ENCODE results near the gene TAMALIN.

DNA sequence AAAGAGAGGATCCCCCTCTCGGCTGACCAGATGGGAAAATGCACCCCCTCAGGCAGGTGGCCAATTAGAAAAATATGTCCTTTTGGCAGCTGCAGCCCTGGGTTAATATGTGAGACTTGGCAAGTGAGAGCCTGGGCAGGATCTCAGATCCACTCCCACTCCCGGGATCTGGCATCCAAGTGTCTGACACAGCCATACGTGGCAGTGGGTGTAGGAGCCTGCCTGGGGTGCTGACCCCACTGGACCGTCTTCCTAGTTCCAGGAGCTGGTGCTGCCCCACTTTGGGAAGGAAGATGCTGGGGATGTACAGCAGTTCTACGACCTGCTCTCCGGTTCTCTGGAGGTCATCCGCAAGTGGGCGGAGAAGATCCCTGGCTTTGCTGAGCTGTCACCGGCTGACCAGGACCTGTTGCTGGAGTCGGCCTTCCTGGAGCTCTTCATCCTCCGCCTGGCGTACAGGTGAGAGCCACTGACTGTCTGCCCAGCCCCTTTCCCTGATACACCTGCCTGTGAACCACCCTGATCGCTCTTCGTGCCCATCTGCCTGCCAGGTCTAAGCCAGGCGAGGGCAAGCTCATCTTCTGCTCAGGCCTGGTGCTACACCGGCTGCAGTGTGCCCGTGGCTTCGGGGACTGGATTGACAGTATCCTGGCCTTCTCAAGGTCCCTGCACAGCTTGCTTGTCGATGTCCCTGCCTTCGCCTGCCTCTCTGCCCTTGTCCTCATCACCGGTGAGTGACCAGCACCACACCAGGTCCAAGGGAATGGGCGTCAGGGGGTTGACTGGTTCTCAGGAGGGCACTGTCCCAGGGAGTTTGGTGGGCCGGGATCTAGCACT, 50.3 kb downstream of the TAMALIN start:
- TF ChIP-seq POLR2AphosphoS5 (IDR thresholded peaks at IDR 0.05; ENCODE audit: low read depth, low read length) (no peak), REST (IDR thresholded peaks at IDR 0.05; ENCODE audit: insufficient read depth in 1 of 2, low read depth in 2 of 2, low read length in 2 of 2) (no peak), SIN3A (IDR thresholded peaks at IDR 0.05; ENCODE audit: borderline replicate concordance, insufficient read depth, low read length) (no peak), TAF1 (IDR thresholded peaks at IDR 0.05; ENCODE audit: borderline replicate concordance, insufficient read depth, low read length) (no peak)
